Nucleus accumbens (tissue), 56 donors: ENCODE results near the gene KDM2B.

Experiments used
- DNase-seq, 56 donors: peaks; one replicate each; lab custom pipeline; 2025; lab: John Stamatoyannopoulos, UW

KDM2B gene

DNA sequence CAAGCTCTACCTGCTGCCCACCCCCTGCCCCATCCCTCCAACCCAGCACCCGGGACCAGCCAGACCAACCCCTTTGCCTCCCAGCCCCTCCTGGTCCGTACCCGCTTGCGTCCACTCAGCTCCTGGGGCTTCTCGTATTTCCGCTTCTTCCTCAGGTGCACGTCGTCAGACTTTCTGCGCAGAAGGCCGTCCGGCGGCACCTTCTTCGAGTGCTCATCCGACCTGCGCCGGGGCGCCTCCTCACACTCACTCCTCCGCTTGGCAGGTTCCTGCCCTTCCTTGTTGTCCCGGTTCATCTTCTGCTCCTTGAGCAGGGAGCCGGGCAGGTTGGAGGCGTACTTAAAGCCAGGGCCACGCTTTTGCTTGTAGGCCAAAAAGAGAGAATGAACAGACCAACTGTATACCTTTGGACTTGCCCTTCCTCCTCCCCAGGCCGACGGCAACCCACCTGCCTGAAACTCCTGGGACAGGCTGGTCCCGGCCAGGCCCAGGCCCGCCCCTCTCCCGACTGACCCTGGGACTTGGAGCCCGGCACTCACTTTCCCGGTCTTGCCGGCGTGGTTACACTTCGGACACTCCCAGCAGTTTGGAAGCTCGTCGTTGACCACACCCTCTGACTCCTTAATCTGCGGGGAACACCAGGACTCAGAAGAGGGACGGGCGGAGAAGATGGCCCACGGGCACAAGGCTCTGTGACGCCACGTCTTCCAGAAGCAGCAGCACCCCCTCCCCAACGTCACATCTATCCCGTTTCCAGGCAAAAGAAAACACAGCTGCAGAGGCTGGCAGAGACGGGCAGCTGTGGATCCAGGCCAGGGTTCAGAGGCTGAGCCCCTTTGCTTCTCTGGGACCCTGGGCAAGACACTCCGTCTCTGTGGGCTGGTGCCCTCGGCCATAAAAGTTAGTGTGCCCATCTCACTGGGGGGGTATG lies 136.6 kb downstream of the KDM2B start:
- peak in 28 of 56 donors; percentile 12 to 69 (median 39) for DNase-seq

DNA sequence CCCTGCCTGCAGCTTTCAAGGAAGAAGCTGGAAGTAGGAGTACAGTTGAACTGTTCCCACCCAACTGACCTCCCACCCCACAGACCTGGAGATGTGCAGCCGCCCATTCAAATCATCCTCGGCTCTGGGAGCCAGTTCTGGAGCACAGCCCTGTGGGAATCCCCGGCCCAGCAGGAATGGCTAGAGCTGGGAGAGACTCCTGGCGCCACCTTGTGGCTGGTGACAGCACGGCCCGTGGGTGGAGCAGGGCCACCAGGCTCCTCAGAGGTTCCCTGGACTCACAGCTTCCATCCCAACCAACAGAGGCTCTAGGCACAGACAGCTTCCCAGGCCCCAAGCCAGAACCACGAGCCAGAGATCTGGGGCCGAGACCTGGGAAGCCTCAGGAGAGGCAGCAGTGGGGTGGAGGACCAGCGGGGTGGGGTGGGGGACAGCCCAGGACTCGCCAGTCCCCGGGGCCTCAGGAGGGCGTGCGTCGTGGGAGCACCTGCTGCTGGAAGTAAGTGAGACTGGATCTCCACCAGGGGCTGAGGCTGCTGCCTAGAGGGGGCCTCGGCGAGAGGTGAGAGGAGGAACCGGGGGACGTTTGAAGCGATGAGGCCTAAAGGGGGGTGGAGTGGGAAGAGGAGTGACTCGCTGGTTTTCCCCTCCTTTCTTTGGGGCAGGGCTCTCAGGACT lies 137.5 kb downstream of the KDM2B start:
- peak in 54 of 56 donors; percentile 31 to 91 (median 74) for DNase-seq

DNA sequence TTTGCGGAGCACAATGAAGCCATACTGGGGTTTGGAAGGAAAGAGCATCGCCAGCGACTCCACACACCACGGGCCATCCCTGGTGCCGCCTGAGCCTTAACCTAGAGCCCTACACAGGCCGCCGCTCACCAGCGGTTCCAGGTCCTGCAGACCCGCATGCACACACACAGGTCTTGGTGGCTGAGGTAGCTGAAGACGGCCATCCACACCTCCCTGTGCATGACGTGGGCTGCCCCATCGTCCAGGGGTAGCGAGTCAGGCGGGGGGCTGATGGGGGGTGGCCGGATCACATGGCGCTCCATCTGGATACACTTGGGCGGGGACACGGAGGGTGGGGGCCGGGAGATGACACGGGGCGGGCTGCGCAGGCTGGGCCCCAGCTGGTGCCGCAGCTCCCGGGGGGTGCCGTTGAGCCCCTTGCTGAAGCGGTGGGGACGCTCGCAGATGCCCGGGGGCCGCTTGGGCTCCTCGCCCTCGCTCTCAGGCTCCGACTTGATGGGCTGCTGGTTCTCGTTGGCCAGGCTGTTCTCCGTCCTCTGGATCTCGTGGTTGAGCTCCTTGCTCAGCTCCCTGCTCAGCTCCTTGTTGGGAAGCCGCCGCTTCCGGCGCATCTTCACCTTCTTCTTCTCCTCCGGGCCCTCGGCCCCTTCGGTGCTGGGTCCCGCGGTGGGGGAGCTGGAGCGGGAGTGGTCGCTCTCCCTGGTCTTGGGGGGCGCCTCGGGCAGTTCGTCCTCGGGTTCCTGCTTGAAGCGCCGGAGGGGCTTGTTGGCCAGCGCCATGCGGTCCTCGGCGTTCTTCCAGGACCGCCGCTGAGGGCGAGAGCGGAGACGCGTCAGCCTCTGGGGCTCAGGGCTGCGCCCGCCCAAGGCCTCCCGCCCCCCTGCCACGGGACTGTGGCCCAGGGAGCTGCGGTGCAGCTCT lies 138.5 kb downstream of the KDM2B start:
- DNase-seq: no peak

DNA sequence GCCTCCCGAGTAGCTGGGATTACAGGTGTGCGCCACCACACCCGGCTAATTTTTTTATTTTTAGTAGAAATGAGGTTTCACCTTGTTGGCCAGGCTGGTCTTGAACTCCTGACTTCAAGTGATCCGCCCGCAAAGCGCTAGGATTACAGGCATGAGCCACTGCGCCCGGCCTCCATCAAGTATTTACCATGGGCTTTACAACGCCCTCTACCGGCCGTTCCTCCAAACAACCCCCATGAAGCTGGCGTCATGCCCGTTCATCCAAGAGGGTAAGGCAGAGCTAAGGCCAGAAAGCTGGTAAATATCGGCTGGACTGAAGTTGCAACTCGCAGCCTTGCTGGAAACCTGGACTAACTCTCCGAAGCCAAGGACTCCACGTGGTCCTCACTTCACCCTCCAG lies 139.3 kb downstream of the KDM2B start:
- DNase-seq: no peak

DNA sequence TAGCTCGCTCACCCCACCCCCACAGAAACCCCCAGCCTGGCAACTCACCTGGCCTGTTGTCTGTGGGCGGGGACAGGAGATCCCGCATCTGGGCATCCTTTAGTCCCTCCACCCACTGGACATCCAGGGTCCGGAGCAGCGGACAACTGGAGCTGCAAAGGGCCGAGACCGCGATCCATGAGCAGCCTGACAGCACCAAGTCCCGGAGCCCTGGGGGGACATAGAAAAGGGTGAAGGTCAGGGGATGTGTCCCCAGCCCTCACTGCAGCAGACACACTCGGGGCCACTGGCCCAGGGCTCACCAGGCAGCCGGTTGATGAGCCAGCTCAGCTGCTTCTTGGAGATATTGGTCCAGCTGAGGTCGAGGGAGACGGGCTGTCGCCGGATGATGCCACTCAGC lies 140.1 kb downstream of the KDM2B start:
- no peak for DNase-seq

DNA sequence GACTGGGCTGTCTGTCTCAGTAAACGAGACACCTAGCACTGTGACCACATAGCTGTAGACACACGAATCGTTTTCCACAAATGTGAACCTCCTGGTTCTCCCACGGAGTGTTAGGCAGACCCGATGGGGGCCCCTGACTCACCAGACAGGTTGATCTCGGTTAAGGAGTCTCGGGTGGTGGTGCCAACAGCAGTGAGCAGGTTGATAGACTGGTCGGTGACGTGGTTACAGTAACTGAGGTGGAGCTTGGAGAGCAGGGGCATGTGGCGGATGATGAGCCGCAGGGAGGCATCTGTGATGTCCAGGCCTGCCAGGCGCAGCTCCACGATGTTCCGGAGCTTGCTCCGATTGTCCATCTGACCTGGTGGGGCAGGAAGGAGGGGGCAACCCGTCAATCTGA lies 141.1 kb downstream of the KDM2B start:
- no peak for DNase-seq

DNA sequence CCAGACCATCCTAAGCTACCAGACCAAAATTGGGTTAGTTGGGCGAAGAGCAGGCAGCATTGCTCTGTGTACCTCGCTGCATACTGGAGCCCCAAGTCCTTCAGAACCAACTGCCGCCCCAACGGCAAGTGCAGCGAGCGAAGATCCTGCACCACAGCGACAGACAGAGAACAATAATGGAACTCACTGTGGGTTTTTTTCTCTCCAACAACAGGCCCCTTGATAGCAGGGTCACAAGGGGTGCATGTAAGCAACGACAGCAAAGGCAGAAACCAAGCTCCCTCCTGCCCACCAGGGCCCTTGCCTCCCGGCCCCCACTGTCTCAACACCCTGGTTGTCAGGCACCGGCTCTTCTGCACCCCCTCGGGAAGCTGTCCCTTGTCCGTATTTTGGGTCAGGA lies 141.9 kb downstream of the KDM2B start:
- DNase-seq: peak in 39 of 56 donors; percentile 8 to 79 (median 48)

DNA sequence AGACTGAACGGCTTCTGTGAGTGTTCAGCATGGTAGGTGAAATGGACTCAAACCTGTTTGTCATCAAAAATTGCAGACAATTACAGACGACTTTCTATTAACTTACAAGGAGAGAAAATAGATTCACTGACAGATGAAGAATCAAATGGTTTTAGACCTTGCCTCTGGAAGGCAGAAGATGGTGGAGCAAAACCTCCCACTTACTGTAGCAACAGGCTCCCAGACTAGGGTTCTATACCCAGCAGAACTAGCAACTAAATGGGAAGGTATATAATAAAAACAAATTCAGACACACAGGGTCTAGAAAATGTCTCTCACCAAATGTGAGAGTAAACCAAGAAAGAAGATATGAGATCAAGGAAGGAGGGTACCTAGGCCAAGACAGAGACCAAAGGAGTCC lies 144.1 kb downstream of the KDM2B start:
- no peak for DNase-seq

DNA sequence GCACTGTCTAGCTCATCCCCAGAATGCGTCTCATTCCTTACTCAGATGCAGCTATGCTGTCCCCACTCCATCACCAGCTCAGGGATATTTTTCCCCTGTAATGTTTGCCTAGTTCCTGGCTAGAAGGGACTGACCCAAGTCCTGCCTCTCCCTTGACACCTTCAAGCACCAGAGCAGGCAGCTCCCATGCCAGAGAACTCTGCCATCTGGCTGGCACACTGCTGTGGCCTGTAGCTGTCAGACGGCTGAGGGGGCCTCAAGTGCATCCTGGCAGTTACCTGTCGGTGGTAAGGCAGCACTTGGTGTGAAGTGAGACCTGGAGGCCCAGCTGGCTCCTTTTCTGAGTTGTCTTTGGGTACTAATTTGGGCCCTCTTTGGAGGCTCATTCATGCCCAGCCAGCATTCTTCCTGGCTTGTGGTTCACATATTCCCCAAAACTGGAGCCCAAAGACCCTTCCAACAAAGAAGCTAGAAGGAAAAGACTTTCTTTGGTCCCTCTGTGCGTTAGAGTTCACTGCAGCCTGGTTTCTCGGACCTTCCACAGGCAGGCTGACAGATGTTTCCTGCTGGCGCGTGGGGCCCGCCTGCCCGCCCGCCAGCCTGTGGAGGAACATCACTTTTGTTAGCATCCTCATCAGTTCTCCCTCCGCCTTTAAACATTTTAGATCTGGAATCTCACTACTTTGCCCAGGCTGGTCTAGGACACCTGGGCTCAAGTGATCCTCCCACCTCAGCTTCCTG lies 147.9 kb downstream of the KDM2B start:
- DNase-seq: no peak

DNA sequence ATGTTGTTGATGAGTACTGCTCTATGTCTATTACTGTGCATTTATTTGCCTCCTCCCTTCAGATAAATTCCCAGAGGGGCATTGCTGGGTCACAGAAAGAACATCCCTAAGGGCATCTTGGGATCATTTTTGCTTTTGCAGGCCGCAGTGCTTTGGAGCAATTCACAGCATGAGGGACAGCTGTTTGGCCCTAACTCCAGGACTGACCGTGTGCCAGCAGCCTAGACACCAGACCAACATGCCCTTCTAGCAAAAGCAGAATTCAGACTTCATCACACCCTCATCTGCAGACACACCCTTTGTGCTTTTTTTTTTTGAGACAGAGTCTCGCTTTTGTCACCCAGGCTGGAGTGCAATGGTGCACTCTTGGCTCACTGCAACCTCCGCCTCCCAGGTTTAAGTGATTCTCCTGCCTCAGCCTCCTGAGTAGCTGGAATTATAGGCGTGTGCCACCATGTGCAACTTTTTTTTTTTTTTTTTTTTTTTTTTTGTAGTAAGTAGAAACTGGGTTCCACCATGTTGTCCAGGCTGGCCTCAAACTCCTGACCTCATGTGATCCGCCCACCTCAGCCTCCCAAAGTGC lies 149.9 kb downstream of the KDM2B start:
- no peak for DNase-seq

DNA sequence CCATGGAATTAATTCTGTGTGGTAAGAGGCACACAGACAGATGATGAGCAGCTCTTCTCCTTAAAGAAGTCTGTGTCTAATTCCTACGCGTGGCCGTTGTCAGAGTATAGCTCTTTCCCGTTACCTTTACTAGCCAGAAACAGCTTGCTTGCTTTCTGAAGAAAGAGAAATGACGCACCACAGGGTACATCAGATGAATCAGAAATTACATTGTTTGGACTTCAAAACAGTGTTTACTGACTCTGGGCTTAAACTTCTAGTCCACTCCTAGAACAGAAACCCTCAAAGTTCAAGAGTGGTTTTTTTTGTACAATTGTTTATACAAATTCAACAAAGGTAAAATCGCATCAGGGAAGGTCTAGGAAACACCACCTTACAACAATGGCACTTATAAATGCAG lies 151.9 kb downstream of the KDM2B start:
- DNase-seq: no peak

DNA sequence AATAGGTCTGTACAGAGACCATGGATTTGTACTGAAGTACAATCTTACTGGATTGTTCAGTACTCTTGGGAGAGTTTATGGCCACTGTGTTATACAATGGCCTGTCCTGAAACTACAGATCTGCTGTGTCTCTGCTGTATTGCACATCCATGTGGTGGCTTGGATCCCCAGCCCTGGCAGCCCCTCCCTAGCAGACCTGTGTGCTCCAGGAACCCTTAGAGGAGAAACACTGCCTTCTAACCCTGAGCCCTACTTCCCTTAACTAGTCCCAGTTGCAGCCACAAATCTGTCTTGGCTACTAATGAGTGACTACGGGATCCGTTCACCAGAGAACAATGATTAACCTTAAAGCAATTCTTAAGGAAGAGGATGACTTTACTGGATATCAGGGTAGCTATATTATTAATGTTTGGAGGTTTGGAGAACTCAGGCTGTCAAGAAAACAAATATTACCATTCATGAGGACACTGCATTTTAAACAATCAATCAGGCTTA lies 153.2 kb downstream of the KDM2B start:
- no peak for DNase-seq

DNA sequence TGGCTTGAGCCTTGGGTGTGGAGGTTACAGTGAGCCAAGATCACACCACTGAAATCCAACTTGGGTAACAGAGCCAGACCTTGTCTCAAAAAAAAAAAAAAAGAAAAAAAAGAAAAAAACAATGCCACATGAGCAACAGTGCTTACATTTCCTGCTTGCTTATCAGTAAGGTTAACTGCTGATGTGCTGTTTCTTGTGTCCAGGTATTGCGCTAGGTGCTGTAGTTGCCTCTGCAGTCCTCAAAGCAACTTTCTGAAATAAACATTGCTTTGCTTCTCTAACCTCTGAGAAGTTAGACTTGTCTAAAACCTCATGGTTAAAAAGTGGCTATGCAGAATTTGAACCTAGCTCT lies 156.2 kb downstream of the KDM2B start:
- DNase-seq: no peak

DNA sequence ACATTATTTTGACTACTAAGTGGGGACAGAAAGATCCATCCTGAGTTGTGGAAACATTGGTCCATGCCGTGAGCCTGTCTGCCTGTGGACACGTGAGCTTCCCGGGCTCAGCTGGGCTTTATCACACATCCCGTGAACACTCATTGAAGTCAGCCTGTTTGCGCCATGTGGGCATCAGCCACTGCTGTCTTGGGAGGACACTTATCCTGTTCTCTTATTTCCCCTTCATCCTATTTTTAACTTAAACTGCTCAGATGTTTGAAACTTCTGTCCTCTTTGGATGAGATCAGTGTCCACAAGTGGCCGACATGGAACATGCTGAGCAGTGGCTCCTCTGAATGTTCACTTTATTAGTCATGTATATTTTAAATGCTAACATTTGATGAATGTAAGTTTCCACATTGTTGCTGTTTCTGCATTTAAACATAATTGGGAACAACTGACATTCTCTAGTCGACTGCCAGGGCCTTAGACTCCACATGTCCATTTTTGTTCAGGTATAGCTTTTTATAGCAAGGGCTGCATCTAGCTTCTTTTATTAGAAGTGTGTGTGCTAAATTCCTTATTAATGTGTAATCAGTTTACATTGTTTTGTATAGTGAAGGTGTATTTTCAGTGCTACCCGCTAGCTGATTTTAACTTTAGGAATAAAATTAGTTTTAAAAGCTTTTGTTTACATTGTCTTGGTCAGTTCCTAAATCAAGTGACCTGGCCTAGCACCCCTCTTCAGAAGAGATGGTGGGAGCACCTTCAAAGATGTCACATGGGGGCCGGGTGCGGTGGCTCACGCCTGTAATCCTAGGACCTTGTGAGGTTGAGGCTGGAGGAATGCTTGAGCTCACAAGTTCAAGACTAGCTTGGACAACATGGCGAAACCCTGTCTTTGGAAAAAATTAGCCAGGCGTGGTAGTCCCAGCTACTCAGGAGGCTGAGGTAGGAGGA lies 156.9 kb downstream of the KDM2B start:
- peak in 1 of 56 donors; percentile 22 for DNase-seq

DNA sequence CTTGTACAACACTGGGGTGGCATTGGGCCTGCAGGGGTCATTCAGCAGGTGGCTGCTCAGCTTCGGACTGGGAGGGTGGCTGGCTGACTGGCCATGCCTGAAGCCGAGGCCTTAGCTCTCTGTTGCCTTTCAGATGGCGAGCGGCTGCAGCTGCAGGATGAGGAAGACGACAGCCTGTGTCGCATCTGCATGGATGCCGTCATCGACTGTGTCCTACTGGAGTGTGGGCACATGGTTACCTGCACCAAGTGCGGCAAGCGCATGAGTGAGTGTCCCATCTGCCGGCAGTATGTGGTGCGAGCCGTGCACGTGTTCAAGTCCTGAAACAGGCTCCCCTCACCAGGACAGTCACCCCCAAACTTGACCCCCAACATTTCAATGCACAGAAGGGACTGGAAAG lies 157.6 kb downstream of the KDM2B start:
- peak in 15 of 56 donors; percentile 6 to 60 (median 24) for DNase-seq

DNA sequence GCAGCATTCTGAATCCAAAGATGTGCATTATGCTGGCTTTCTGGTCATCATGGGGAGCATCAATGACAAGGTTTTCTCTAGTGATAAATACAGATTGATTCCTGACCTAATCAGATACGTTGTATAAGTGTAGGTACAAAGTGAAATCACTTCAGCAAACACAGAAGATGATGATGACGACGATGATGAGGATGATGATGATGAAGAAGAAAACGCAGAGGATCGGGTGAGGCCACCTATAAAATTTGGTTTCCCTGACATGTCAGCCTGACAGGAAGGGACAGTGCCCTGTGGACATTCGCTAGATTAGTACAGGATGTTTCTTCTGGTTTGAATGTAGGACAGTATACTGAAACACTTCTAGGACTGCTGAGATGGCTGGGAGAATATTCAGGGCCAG lies 160.7 kb downstream of the KDM2B start:
- DNase-seq: no peak

DNA sequence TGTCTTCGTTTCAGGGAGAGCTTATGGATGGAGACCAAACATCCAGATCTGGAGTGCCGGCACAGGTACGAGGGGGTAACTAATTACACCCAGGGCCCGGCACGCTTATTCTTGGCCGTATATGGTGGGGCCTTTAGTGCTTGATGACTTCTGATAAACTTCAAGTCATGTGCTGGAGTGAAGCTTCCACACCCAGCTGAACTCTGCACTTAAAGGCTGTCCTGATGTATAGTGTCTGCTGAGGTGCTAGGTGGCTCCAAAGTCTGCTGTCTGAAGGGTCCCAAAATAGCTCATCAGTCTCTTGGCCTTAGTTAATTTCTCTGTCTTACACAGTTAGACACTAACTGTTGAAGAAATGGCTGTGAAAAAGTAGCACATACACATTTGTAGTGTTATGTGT lies 163.0 kb downstream of the KDM2B start:
- DNase-seq: no peak

DNA sequence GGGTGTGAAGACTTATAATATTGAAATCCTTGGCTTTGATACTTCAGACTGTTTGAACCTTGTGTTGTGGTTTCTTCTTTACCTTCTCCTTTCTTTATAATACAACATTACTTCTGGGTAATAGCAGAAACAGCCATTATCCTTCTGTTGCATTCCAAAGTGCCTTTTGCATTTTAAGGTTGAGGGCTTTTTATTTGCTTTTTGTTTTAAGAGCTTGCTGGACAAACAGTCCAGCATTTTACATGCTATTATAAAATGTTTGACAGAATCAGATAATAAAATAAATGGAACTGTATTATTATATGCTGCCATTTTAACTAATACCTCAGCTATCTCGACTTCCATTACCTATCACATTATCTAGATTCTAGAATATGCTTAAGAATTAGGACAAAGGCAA lies 166.9 kb downstream of the KDM2B start:
- DNase-seq: no peak
